Panc1 (cell line): ENCODE results near the gene DLG2. TPM values are rescaled to one million over a fixed set of nuclear protein-coding genes. Genes with fewer than 3 reads are reported as not detected.

Experiments
- ATAC-seq: fragments of 200-7000 bp; cut with Tn5 transposase; 2 replicates; pipeline ENCODE4 v1.9.1; 2020; ENCODE audit warnings: mild to moderate bottlenecking, moderate library complexity
- BruUV-seq: library from RNA; stranded (reverse); fragments of 400-500 nt; replicated peaks from 2 replicates; lab custom pipeline; 2021; lab: Mats Ljungman, UMichigan
- CTCF ChIA-PET: fragments of 300-600 bp; sonication (Branson Sonifier 250); formaldehyde crosslinking; loops from one replicate; lab custom pipeline; 2022; ENCODE audit warnings: antibody characterized with exemption; lab: Charles Lee
- POLR2A ChIA-PET: fragments of 300-600 bp; sonication (Branson Sonifier 250); formaldehyde crosslinking; loops from one replicate; lab custom pipeline; 2022; ENCODE audit warnings: antibody characterized with exemption; lab: Charles Lee
- DNase-seq: peaks from one replicate; pipeline ENCODE4 v3.0.0-alpha.2; 2010; ENCODE audit warnings: low read depth, low spot score
- H3K27ac ChIP-seq: 2 replicates; pipeline ENCODE4 v1.5.1; 2011; ENCODE audit warnings: mild to moderate bottlenecking, low read length, inconsistent platforms
- H3K27me3 ChIP-seq: fragments of 200-500 bp; sonication (Bioruptor generic); 2 replicates; pipeline ENCODE4 v1.6.0; 2014; ENCODE audit warnings: low read length, inconsistent platforms; ENCODE audit not compliant: control insufficient read depth, insufficient read depth
- H3K36me3 ChIP-seq: fragments of 200-500 bp; sonication (Bioruptor generic); 2 replicates; pipeline ENCODE4 v1.5.1; 2014; ENCODE audit warnings: inconsistent platforms, mild to moderate bottlenecking, low read length, moderate library complexity; ENCODE audit not compliant: control insufficient read depth, insufficient read depth
- H3K4me1 ChIP-seq: 2 replicates; pipeline ENCODE4 v1.5.1; 2011; ENCODE audit warnings: inconsistent platforms, mild to moderate bottlenecking, low read length, moderate library complexity; ENCODE audit not compliant: control insufficient read depth, insufficient read depth
- H3K4me3 ChIP-seq, 2 experiments: 2 replicates each; pipeline ENCODE4 v1.5.1; 2011 to 2012; ENCODE audit warnings: low read depth in 2 of 2, low read length in 2 of 2, mild to moderate bottlenecking in 2 of 2, inconsistent platforms in 1 of 2, moderate library complexity in 1 of 2
- H3K9me3 ChIP-seq: fragments of 200-500 bp; sonication (Bioruptor generic); 2 replicates; pipeline ENCODE4 v1.5.1; 2014; ENCODE audit warnings: low read depth, mild to moderate bottlenecking, inconsistent platforms, low read length, moderate library complexity; ENCODE audit not compliant: control insufficient read depth, insufficient read depth
- POLR2AphosphoS5 ChIP-seq: IDR thresholded peaks from 2 replicates; pipeline ENCODE4 v1.6.1; 2012; ENCODE audit warnings: mild to moderate bottlenecking, low read depth, low read length, moderate library complexity
- SIN3A ChIP-seq: IDR thresholded peaks from 2 replicates; pipeline ENCODE4 v1.6.1; 2012; ENCODE audit warnings: low read depth, mild to moderate bottlenecking, low read length, moderate library complexity, borderline replicate concordance; ENCODE audit not compliant: insufficient read depth
- TCF7L2 ChIP-seq: IDR thresholded peaks from 2 replicates; pipeline ENCODE4 v1.6.1; 2011; ENCODE audit warnings: mild to moderate bottlenecking, low read depth, low read length, inconsistent platforms
- in situ Hi-C: cut with HindIII; loops from 2 replicates; pipeline ENCODE4 v1.10.0; 2016; ENCODE audit warnings: low sequenced_read_pairs, low pct_unique_long_range_greater_than_20kb
- intact Hi-C: fragments of 100-400 bp; cut with micrococcal nuclease; formaldehyde crosslinking; loops from one replicate; pipeline ENCODE4 v1.10.0; 2022; ENCODE audit not compliant: unreplicated experiment
- total RNA-seq: library from RNA; stranded (reverse); gene quantifications from one replicate; pipeline ENCODE4 v1.2.1, GENCODE V29; 2021; ENCODE audit not compliant: unreplicated experiment
- TF ChIP-seq, protein P1 (sequence below), 2 experiments: IDR thresholded peaks; 2 replicates each; pipeline ENCODE4 v1.6.1; 2011 to 2012; ENCODE audit warnings: low read depth in 2 of 2, control low read depth in 1 of 2, low read length in 1 of 2, mild to moderate bottlenecking in 1 of 2, moderate library complexity in 1 of 2; ENCODE audit not compliant: insufficient read depth in 1 of 2
- TF ChIP-seq, protein P2 (sequence below): fragments of 450-650 bp; IDR thresholded peaks from 2 replicates; pipeline ENCODE4 v1.5.1; 2017; ENCODE audit warnings: mild to moderate bottlenecking

The DLG2 gene
- total RNA-seq, 1 experiment from 2014 or later = 4.2 TPM

DNA sequence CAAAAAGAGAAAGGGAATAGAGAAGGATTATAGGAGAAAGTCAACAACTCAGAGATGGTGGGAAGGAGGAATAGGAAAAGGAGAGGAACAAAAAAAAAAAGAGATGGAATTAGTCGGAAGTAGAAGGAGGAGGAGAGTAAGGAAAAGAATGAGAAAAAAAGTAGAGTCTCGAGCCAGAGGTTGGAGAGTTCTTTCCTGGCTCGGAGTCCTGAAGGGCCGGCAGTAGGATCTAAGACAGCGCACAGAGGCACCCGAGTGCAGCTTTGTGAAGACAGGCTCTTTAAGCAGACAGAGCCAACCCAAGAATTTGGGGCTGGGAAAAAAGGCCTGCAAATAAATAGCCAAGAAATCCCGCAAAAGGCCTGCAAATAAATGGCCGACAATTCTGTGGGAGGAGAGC, 2170.6 kb downstream of the DLG2 start:
- no TSS peak for BruUV-seq
- TF ChIP-seq POLR2AphosphoS5 (no peak), SIN3A (no peak), TCF7L2 (no peak)
- TF ChIP-seq, protein P1, sequence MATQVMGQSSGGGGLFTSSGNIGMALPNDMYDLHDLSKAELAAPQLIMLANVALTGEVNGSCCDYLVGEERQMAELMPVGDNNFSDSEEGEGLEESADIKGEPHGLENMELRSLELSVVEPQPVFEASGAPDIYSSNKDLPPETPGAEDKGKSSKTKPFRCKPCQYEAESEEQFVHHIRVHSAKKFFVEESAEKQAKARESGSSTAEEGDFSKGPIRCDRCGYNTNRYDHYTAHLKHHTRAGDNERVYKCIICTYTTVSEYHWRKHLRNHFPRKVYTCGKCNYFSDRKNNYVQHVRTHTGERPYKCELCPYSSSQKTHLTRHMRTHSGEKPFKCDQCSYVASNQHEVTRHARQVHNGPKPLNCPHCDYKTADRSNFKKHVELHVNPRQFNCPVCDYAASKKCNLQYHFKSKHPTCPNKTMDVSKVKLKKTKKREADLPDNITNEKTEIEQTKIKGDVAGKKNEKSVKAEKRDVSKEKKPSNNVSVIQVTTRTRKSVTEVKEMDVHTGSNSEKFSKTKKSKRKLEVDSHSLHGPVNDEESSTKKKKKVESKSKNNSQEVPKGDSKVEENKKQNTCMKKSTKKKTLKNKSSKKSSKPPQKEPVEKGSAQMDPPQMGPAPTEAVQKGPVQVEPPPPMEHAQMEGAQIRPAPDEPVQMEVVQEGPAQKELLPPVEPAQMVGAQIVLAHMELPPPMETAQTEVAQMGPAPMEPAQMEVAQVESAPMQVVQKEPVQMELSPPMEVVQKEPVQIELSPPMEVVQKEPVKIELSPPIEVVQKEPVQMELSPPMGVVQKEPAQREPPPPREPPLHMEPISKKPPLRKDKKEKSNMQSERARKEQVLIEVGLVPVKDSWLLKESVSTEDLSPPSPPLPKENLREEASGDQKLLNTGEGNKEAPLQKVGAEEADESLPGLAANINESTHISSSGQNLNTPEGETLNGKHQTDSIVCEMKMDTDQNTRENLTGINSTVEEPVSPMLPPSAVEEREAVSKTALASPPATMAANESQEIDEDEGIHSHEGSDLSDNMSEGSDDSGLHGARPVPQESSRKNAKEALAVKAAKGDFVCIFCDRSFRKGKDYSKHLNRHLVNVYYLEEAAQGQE (IDR thresholded peaks at IDR 0.05; ENCODE audit: insufficient read depth in 1 of 2, low read depth in 2 of 2, low read length in 1 of 2) = no peak
- TF ChIP-seq, protein P2, sequence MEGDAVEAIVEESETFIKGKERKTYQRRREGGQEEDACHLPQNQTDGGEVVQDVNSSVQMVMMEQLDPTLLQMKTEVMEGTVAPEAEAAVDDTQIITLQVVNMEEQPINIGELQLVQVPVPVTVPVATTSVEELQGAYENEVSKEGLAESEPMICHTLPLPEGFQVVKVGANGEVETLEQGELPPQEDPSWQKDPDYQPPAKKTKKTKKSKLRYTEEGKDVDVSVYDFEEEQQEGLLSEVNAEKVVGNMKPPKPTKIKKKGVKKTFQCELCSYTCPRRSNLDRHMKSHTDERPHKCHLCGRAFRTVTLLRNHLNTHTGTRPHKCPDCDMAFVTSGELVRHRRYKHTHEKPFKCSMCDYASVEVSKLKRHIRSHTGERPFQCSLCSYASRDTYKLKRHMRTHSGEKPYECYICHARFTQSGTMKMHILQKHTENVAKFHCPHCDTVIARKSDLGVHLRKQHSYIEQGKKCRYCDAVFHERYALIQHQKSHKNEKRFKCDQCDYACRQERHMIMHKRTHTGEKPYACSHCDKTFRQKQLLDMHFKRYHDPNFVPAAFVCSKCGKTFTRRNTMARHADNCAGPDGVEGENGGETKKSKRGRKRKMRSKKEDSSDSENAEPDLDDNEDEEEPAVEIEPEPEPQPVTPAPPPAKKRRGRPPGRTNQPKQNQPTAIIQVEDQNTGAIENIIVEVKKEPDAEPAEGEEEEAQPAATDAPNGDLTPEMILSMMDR = no peak
- DNase-seq (no peak), ATAC-seq (no peak)
- H3K27me3 ChIP-seq = no peaks in the 10 kb centered on the region; the same call in none of the 2 replicates
- H3K27ac ChIP-seq = no peak overlapping the region
- in situ Hi-C loops = no loop called here
- no peaks in the 10 kb centered on the region for H3K4me1 ChIP-seq
- intact Hi-C loops = no loop called here
- H3K9me3 ChIP-seq = no peaks in the 10 kb centered on the region
- no peak overlapping the region for H3K4me3 ChIP-seq
- CTCF ChIA-PET = no interaction called here
- POLR2A ChIA-PET = no interaction called here
- no peaks in the 10 kb centered on the region for H3K36me3 ChIP-seq

DNA sequence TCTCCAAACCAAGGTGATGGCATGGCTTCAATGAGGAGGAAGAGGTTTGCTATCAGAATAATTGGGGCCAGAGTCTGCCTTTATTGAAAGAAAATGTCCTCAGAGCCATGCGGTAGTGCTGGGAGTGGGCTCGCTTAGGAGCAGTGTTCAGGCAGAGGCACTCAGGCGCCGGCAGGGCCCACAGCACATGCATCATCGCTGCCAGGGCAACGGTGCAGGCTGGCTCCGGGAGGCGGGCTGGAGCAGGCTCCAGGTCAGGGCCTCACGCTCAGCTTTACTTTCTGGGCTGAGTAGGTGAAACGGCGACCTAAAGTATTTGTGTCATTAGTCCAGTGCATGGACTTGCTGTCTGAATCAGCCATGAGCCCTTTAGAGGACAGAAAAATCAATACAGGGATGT, 2171.1 kb downstream of the DLG2 start:
- in situ Hi-C loops (no loop called here), intact Hi-C loops (no loop called here)
- H3K36me3 ChIP-seq = no peaks in the 10 kb centered on the region
- CTCF ChIA-PET = no interaction called here
- no peak overlapping the region for H3K4me3 ChIP-seq
- BruUV-seq = no TSS peak
- ATAC-seq (no peak), DNase-seq (no peak)
- TF ChIP-seq SIN3A (no peak), TCF7L2 (no peak), POLR2AphosphoS5 (no peak)
- TF ChIP-seq, protein P2 = no peak
- TF ChIP-seq, protein P1 (IDR thresholded peaks at IDR 0.05; ENCODE audit: insufficient read depth in 1 of 2, low read depth in 2 of 2, low read length in 1 of 2) = no peak
- H3K9me3 ChIP-seq = no peaks in the 10 kb centered on the region
- H3K27me3 ChIP-seq = no peaks in the 10 kb centered on the region; the same call in none of the 2 replicates
- POLR2A ChIA-PET = no interaction called here
- no peak overlapping the region for H3K27ac ChIP-seq
- no peaks in the 10 kb centered on the region for H3K4me1 ChIP-seq
